Keratinocyte (primary cell): Measurements from ENCODE around the gene CNTLN. TPM values are rescaled to one million over a fixed set of nuclear protein-coding genes. Genes with fewer than 3 reads are reported as not detected.

ENCODE experiments used
- DNase-seq: peaks from one replicate; pipeline ENCODE4 v3.0.0-alpha.2; 2011; ENCODE audit warnings: low read depth, missing footprints, low spot score
- FAIRE-seq: peaks from 2 replicates; lab custom pipeline; 2011; peaks lifted over from hg19 to GRCh38; lab: Jason Lieb, UNC
- H2AFZ ChIP-seq: 2 replicates; pipeline ENCODE4 v1.6.0; 2012; ENCODE audit warnings: low read length, control low read depth, inconsistent platforms; ENCODE audit not compliant: control insufficient read depth
- H3K27ac ChIP-seq: 2 replicates; pipeline ENCODE4 v1.5.1; 2011; ENCODE audit warnings: low read length; ENCODE audit not compliant: control insufficient read depth, insufficient read depth
- H3K27me3 ChIP-seq: 3 replicates; pipeline ENCODE4 v1.6.0; 2011; ENCODE audit warnings: low read length; ENCODE audit not compliant: control insufficient read depth, insufficient read depth; ENCODE audit errors: extremely low read depth
- H3K36me3 ChIP-seq, 2 experiments: 2 replicates in 1 of 2; 3 replicates in 1 of 2; pipeline ENCODE4 v1.5.1; 2011; ENCODE audit warnings: low read length in 2 of 2, mild to moderate bottlenecking in 1 of 2; ENCODE audit not compliant: control insufficient read depth in 2 of 2, insufficient read depth in 2 of 2; ENCODE audit errors: extremely low read depth in 1 of 2
- H3K4me1 ChIP-seq: 3 replicates; pipeline ENCODE4 v1.5.1; 2011; ENCODE audit warnings: low read length; ENCODE audit not compliant: control insufficient read depth, insufficient read depth; ENCODE audit errors: extremely low read depth
- H3K4me2 ChIP-seq: 3 replicates; pipeline ENCODE4 v1.6.0; 2011; ENCODE audit warnings: low read depth, low read length; ENCODE audit not compliant: control insufficient read depth, insufficient read depth; ENCODE audit errors: extremely low read depth
- H3K4me3 ChIP-seq, 3 experiments: fragments of 200-600 bp in 1 of 3; sonication (generic) in 1 of 3; 2 replicates in 2 of 3; 3 replicates in 1 of 3; pipeline ENCODE4 v1.5.1; 2011 to 2016; ENCODE audit warnings: low read length in 3 of 3, mild to moderate bottlenecking in 3 of 3, control low read depth in 2 of 3, inconsistent platforms in 1 of 3, low read depth in 1 of 3, mixed read lengths in 1 of 3, mixed run types in 1 of 3, moderate library complexity in 1 of 3; ENCODE audit not compliant: control insufficient read depth in 2 of 3, insufficient read depth in 2 of 3; ENCODE audit errors: extremely low read depth in 1 of 3
- H3K79me2 ChIP-seq: 2 replicates; pipeline ENCODE4 v1.6.0; 2012; ENCODE audit warnings: low read length; ENCODE audit not compliant: control insufficient read depth, insufficient read depth
- H3K9ac ChIP-seq: 3 replicates; pipeline ENCODE4 v1.6.0; 2011; ENCODE audit warnings: low read length; ENCODE audit not compliant: control insufficient read depth, insufficient read depth; ENCODE audit errors: extremely low read depth
- H3K9me1 ChIP-seq: 3 replicates; pipeline ENCODE4 v1.6.0; 2011; ENCODE audit warnings: low read length; ENCODE audit not compliant: control insufficient read depth, insufficient read depth; ENCODE audit errors: extremely low read depth
- H3K9me3 ChIP-seq: 2 replicates; pipeline ENCODE4 v1.5.1; 2012; ENCODE audit warnings: low read depth, low read length; ENCODE audit not compliant: control insufficient read depth
- H4K20me1 ChIP-seq: 3 replicates; pipeline ENCODE4 v1.6.0; 2011; ENCODE audit warnings: low read length; ENCODE audit not compliant: control insufficient read depth, insufficient read depth; ENCODE audit errors: extremely low read depth
- EZH2 ChIP-seq: IDR thresholded peaks from one replicate; pipeline ENCODE4 v1.6.1; 2012; ENCODE audit warnings: inconsistent platforms, mild to moderate bottlenecking, low read length, moderate library complexity
- dilution Hi-C: fragments of 300-500 bp; cut with MboI; formaldehyde crosslinking; loops from one replicate; pipeline ENCODE4 v1.7.0; 2020; ENCODE audit warnings: low sequenced_read_pairs; ENCODE audit not compliant: extremely low pct_ligation_motif_present
- polyA plus RNA-seq, 5 experiments: library from polyadenylated mRNA; depleted of rRNA in 3 of 5; stranded (reverse) in 3 of 5; stranded (forward) in 1 of 5; unstranded in 1 of 5; fragments of >200 nt; gene quantifications; 1 replicate in 1 of 5; 2 replicates in 3 of 5; 3 replicates in 1 of 5; pipeline versions ENCODE4 v1.2.1 to v1.2.3, GENCODE V29; 2011 to 2012; ENCODE audit warnings: missing spikeins in 2 of 5, low read depth in 1 of 5, low replicate concordance in 1 of 5
- TF ChIP-seq, protein P1 (sequence below), 3 experiments: IDR thresholded peaks in 1 of 3; conservative IDR thresholded peaks in 1 of 3; optimal IDR thresholded peaks in 1 of 3; 2 replicates in 2 of 3; 3 replicates in 1 of 3; pipeline versions ENCODE3 to v1.5.1; 2011; ENCODE audit warnings: low read length in 3 of 3, mild to moderate bottlenecking in 3 of 3, moderate library complexity in 2 of 3, control low read depth in 1 of 3, inconsistent platforms in 1 of 3; ENCODE audit not compliant: insufficient read depth in 2 of 3; ENCODE audit errors: extremely low read depth in 1 of 3

Gene CNTLN
- polyA plus RNA-seq, 1 donor (not counting 4 experiments of a cell fraction or from before 2014, with no cell fraction given), result 2.4 TPM

DNA sequence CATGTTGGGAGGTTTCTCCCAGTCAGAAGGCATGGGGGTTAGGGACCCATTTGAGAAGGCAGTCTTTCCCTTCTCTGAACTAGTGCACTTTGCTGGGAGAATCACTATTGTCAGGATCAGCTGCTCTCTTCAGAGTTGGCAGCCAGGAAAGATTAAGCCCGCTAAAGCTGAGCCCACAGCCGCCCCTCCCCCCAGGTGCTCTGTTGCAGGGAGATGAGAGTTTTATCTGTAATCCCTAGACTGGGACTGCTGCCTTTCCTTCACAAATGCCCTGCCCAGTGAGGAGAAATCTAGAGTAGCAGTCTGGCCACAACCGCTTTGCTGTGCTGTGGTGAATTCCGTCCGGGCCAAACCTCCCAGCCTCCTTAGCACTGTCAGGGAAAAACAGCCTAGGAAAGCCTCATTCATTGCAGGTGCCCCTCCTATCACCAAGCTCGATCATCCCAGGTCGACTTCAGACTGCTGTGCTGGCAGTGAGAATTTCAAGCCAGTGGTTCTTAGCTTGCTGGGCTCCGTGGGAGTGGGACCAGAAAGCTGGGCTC lies 69.8 kb downstream of the CNTLN start:
- no peak for FAIRE-seq
- H3K9me1 ChIP-seq, result no peaks in the 10 kb centered on the region
- H4K20me1 ChIP-seq, result no peaks in the 10 kb centered on the region
- H3K4me1 ChIP-seq, result no peaks in the 10 kb centered on the region
- TF ChIP-seq, protein P1, sequence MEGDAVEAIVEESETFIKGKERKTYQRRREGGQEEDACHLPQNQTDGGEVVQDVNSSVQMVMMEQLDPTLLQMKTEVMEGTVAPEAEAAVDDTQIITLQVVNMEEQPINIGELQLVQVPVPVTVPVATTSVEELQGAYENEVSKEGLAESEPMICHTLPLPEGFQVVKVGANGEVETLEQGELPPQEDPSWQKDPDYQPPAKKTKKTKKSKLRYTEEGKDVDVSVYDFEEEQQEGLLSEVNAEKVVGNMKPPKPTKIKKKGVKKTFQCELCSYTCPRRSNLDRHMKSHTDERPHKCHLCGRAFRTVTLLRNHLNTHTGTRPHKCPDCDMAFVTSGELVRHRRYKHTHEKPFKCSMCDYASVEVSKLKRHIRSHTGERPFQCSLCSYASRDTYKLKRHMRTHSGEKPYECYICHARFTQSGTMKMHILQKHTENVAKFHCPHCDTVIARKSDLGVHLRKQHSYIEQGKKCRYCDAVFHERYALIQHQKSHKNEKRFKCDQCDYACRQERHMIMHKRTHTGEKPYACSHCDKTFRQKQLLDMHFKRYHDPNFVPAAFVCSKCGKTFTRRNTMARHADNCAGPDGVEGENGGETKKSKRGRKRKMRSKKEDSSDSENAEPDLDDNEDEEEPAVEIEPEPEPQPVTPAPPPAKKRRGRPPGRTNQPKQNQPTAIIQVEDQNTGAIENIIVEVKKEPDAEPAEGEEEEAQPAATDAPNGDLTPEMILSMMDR (optimal IDR thresholded peaks at IDR 0.05 in 1 of 3, IDR thresholded peaks at IDR 0.05 in 1 of 3, conservative IDR thresholded peaks at IDR 0.05 in 1 of 3; ENCODE audit: extremely low read depth in 1 of 3, insufficient read depth in 2 of 3, low read length in 3 of 3), result no peak
- TF ChIP-seq EZH2, result no peak
- no peak overlapping the region for H3K27ac ChIP-seq
- DNase-seq, result no peak
- H3K79me2 ChIP-seq, result no peaks in the 10 kb centered on the region
- no peaks in the 10 kb centered on the region for H3K9me3 ChIP-seq
- dilution Hi-C loops, result loop anchor here (25.0 kb wide), 1 partner anchor 258 kb away; no protein-coding TSS in a partner anchor
- H3K36me3 ChIP-seq, result no peaks in the 10 kb centered on the region
- H3K4me3 ChIP-seq, result no peak overlapping the region
- no peak overlapping the region for H2AFZ ChIP-seq
- no peaks in the 10 kb centered on the region for H3K27me3 ChIP-seq
- no peak overlapping the region for H3K9ac ChIP-seq
- H3K4me2 ChIP-seq, result no peak overlapping the region

DNA sequence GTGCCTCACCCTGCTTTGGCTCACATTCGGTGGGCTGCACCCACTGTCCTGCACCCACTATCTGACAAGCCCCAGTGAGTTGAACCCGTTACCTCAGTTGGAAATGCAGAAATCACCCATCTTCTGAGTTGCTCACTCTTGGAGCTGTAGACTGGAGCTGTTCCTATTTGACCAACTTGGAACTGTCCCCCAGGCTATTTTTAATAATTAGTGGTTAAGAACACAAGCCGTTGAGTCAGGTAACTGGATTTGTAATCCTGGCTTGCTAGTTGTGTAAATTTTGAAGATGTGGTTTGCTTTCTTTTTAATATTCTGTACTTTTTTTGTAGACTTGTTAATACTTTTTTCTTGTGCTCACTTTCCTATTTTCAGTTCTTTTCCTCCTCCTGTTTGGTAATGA lies 81.2 kb downstream of the CNTLN start:
- no peak overlapping the region for H3K27ac ChIP-seq
- no peaks in the 10 kb centered on the region for H3K9me3 ChIP-seq
- peaks cover 3% of the 10 kb centered on the region for H3K4me1 ChIP-seq
- H3K9me1 ChIP-seq, result no peaks in the 10 kb centered on the region
- H4K20me1 ChIP-seq, result no peaks in the 10 kb centered on the region
- H3K79me2 ChIP-seq, result no peaks in the 10 kb centered on the region
- H2AFZ ChIP-seq, result no peak overlapping the region
- no peaks in the 10 kb centered on the region for H3K36me3 ChIP-seq
- TF ChIP-seq, protein P1 (optimal IDR thresholded peaks at IDR 0.05 in 1 of 3, IDR thresholded peaks at IDR 0.05 in 1 of 3, conservative IDR thresholded peaks at IDR 0.05 in 1 of 3; ENCODE audit: extremely low read depth in 1 of 3, insufficient read depth in 2 of 3, low read length in 3 of 3), result no peak
- no peak for TF ChIP-seq EZH2
- no peak overlapping the region for H3K4me2 ChIP-seq
- dilution Hi-C loops, result loop anchor here (25.0 kb wide), 1 partner anchor 246 kb away; no protein-coding TSS in a partner anchor
- FAIRE-seq (no peak), DNase-seq (no peak)
- no peak overlapping the region for H3K4me3 ChIP-seq
- no peak overlapping the region for H3K9ac ChIP-seq
- no peaks in the 10 kb centered on the region for H3K27me3 ChIP-seq
